Panc1 (cell line): ENCODE data around the gene PRLR. TPM values are rescaled to one million over a fixed set of nuclear protein-coding genes. Genes with fewer than 3 reads are reported as not detected.

Source experiments
- ATAC-seq: fragments of 200-7000 bp; cut with Tn5 transposase; 2 replicates; pipeline ENCODE4 v1.9.1; 2020; ENCODE audit warnings: mild to moderate bottlenecking, moderate library complexity
- BruUV-seq: library from RNA; stranded (reverse); fragments of 400-500 nt; replicated peaks from 2 replicates; lab custom pipeline; 2021; lab: Mats Ljungman, UMichigan
- CTCF ChIA-PET: fragments of 300-600 bp; sonication (Branson Sonifier 250); formaldehyde crosslinking; loops from one replicate; lab custom pipeline; 2022; ENCODE audit warnings: antibody characterized with exemption; lab: Charles Lee
- POLR2A ChIA-PET: fragments of 300-600 bp; sonication (Branson Sonifier 250); formaldehyde crosslinking; loops from one replicate; lab custom pipeline; 2022; ENCODE audit warnings: antibody characterized with exemption; lab: Charles Lee
- DNase-seq: peaks from one replicate; pipeline ENCODE4 v3.0.0-alpha.2; 2010; ENCODE audit warnings: low read depth, low spot score
- H3K27ac ChIP-seq: 2 replicates; pipeline ENCODE4 v1.5.1; 2011; ENCODE audit warnings: mild to moderate bottlenecking, low read length, inconsistent platforms
- H3K27me3 ChIP-seq: fragments of 200-500 bp; sonication (Bioruptor generic); 2 replicates; pipeline ENCODE4 v1.6.0; 2014; ENCODE audit warnings: low read length, inconsistent platforms; ENCODE audit not compliant: control insufficient read depth, insufficient read depth
- H3K36me3 ChIP-seq: fragments of 200-500 bp; sonication (Bioruptor generic); 2 replicates; pipeline ENCODE4 v1.5.1; 2014; ENCODE audit warnings: inconsistent platforms, mild to moderate bottlenecking, low read length, moderate library complexity; ENCODE audit not compliant: control insufficient read depth, insufficient read depth
- H3K4me1 ChIP-seq: 2 replicates; pipeline ENCODE4 v1.5.1; 2011; ENCODE audit warnings: inconsistent platforms, mild to moderate bottlenecking, low read length, moderate library complexity; ENCODE audit not compliant: control insufficient read depth, insufficient read depth
- H3K4me3 ChIP-seq, 2 experiments: 2 replicates each; pipeline ENCODE4 v1.5.1; 2011 to 2012; ENCODE audit warnings: low read depth in 2 of 2, low read length in 2 of 2, mild to moderate bottlenecking in 2 of 2, inconsistent platforms in 1 of 2, moderate library complexity in 1 of 2
- H3K9me3 ChIP-seq: fragments of 200-500 bp; sonication (Bioruptor generic); 2 replicates; pipeline ENCODE4 v1.5.1; 2014; ENCODE audit warnings: low read depth, mild to moderate bottlenecking, inconsistent platforms, low read length, moderate library complexity; ENCODE audit not compliant: control insufficient read depth, insufficient read depth
- CTCF ChIP-seq: fragments of 450-650 bp; IDR thresholded peaks from 2 replicates; pipeline ENCODE4 v1.5.1; 2017; ENCODE audit warnings: mild to moderate bottlenecking
- POLR2AphosphoS5 ChIP-seq: IDR thresholded peaks from 2 replicates; pipeline ENCODE4 v1.6.1; 2012; ENCODE audit warnings: mild to moderate bottlenecking, low read depth, low read length, moderate library complexity
- REST ChIP-seq, 2 experiments: IDR thresholded peaks; 2 replicates each; pipeline ENCODE4 v1.6.1; 2011 to 2012; ENCODE audit warnings: low read depth in 2 of 2, control low read depth in 1 of 2, low read length in 1 of 2, mild to moderate bottlenecking in 1 of 2, moderate library complexity in 1 of 2; ENCODE audit not compliant: insufficient read depth in 1 of 2
- SIN3A ChIP-seq: IDR thresholded peaks from 2 replicates; pipeline ENCODE4 v1.6.1; 2012; ENCODE audit warnings: low read depth, mild to moderate bottlenecking, low read length, moderate library complexity, borderline replicate concordance; ENCODE audit not compliant: insufficient read depth
- TCF7L2 ChIP-seq: IDR thresholded peaks from 2 replicates; pipeline ENCODE4 v1.6.1; 2011; ENCODE audit warnings: mild to moderate bottlenecking, low read depth, low read length, inconsistent platforms
- in situ Hi-C: cut with HindIII; loops from 2 replicates; pipeline ENCODE4 v1.10.0; 2016; ENCODE audit warnings: low sequenced_read_pairs, low pct_unique_long_range_greater_than_20kb
- intact Hi-C: fragments of 100-400 bp; cut with micrococcal nuclease; formaldehyde crosslinking; loops from one replicate; pipeline ENCODE4 v1.10.0; 2022; ENCODE audit not compliant: unreplicated experiment
- total RNA-seq: library from RNA; stranded (reverse); gene quantifications from one replicate; pipeline ENCODE4 v1.2.1, GENCODE V29; 2021; ENCODE audit not compliant: unreplicated experiment

The PRLR gene
- total RNA-seq, 1 experiment from 2014 or later, result 0.46 TPM

- H3K27ac ChIP-seq, result no peak overlapping the region
- DNase-seq (no peak), ATAC-seq (no peak)
- H3K36me3 ChIP-seq, result no peaks in the 10 kb centered on the region
- no TSS peak for BruUV-seq
- POLR2A ChIA-PET, result no interaction called here
- no peaks in the 10 kb centered on the region for H3K4me1 ChIP-seq
- TF ChIP-seq REST (IDR thresholded peaks at IDR 0.05; ENCODE audit: insufficient read depth in 1 of 2, low read depth in 2 of 2, low read length in 1 of 2) (no peak), TCF7L2 (no peak), CTCF (no peak), POLR2AphosphoS5 (no peak), SIN3A (no peak)
- CTCF ChIA-PET, result no interaction called here
- no peaks in the 10 kb centered on the region for H3K9me3 ChIP-seq
- no peaks in the 10 kb centered on the region for H3K27me3 ChIP-seq
- intact Hi-C loops (no loop called here), in situ Hi-C loops (no loop called here)
- no peak overlapping the region for H3K4me3 ChIP-seq
Measured at GRCh38 chr5:35146406-35146805, 83.9 kb downstream of the PRLR start.

- H3K4me1 ChIP-seq, result no peaks in the 10 kb centered on the region
- no peaks in the 10 kb centered on the region for H3K9me3 ChIP-seq
- DNase-seq (no peak), ATAC-seq (no peak)
- TF ChIP-seq TCF7L2, result no peak
- TF ChIP-seq REST (IDR thresholded peaks at IDR 0.05; ENCODE audit: insufficient read depth in 1 of 2, low read depth in 2 of 2, low read length in 1 of 2), result no peak
- no TSS peak for BruUV-seq
- no peaks in the 10 kb centered on the region for H3K27me3 ChIP-seq
- no peak overlapping the region for H3K4me3 ChIP-seq
- ChIA-PET CTCF (no interaction called here), POLR2A (no interaction called here)
- in situ Hi-C loops, result no loop called here
- no peak overlapping the region for H3K27ac ChIP-seq
- intact Hi-C loops, result no loop called here
- no peaks in the 10 kb centered on the region for H3K36me3 ChIP-seq
Measured at GRCh38 chr5:35145691-35146317, 84.5 kb downstream of the PRLR start.
